WERI-Rb-1 (cell line): ENCODE measurements around the gene SYNJ1.
A peak's percentile ranks its signal among the peaks of the same experiment; 100 is the strongest.
"Not testable (repeated sequence)": the region's sequence is repeated elsewhere in the genome, so short reads cannot be mapped to it uniquely, and the experiment has no call there.

Experiments
- DNase-seq: peaks from one replicate; pipeline ENCODE4 v3.0.0-alpha.2; 2020
- H3K27ac ChIP-seq: fragments of 250-450 bp; sonication (Bioruptor Pico); 2 replicates; pipeline ENCODE4 v1.5.1; 2020; ENCODE audit warnings: mild to moderate bottlenecking, moderate library complexity
- H3K27me3 ChIP-seq: fragments of 250-450 bp; sonication (Bioruptor Pico); 2 replicates; pipeline ENCODE4 v1.5.1; 2021; ENCODE audit warnings: mild to moderate bottlenecking, low read depth, moderate library complexity; ENCODE audit not compliant: insufficient read depth, severe bottlenecking
- H3K36me3 ChIP-seq: fragments of 250-450 bp; sonication (Bioruptor Pico); 2 replicates; pipeline ENCODE4 v1.5.1; 2020; ENCODE audit warnings: mild to moderate bottlenecking, moderate library complexity
- H3K4me3 ChIP-seq: 2 replicates; pipeline ENCODE4 v1.5.1; 2011; ENCODE audit warnings: low read depth, mild to moderate bottlenecking, control low read depth, low read length
- H3K9me3 ChIP-seq: fragments of 250-450 bp; sonication (Bioruptor Pico); 2 replicates; pipeline ENCODE4 v1.5.1; 2021; ENCODE audit warnings: mild to moderate bottlenecking, moderate library complexity; ENCODE audit not compliant: severe bottlenecking
- TF ChIP-seq, protein P1 (sequence below): IDR thresholded peaks from 2 replicates; pipeline ENCODE4 v1.5.1; 2011; ENCODE audit warnings: low read depth, mild to moderate bottlenecking, control low read depth, inconsistent platforms, low read length

Gene SYNJ1

DNA sequence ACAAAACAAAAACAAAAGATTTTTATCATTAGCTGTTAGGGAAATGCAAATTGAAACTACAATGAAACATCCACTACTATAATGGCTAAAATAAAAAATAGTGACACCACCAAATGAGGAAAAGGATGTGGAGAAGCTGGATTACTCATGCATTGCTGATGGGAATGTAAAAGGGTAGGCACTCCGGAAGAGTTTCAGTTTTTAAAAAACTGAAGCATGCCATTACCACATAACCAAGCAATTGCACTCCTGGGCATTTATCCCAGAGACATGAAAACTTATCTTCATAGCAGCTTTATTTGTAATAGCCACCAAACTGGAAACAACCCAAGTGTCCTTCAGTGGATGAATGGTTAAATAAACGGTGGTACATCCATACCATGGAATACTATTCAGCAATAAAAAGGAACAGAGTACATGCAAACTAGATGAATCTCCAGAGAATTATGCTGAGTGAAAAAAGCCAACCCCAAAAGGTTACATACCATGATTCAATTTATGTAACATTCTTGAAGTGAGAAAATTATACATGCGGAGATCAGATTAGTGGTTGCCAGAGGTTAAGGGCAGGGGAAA, 101.1 kb downstream of the SYNJ1 start:
- Histone ChIP-seq H3K27me3 (no peaks in the 10 kb centered on the region), H3K36me3 (peaks cover 25% of the 10 kb centered on the region), H3K4me3 (no peak overlapping the region)

DNA sequence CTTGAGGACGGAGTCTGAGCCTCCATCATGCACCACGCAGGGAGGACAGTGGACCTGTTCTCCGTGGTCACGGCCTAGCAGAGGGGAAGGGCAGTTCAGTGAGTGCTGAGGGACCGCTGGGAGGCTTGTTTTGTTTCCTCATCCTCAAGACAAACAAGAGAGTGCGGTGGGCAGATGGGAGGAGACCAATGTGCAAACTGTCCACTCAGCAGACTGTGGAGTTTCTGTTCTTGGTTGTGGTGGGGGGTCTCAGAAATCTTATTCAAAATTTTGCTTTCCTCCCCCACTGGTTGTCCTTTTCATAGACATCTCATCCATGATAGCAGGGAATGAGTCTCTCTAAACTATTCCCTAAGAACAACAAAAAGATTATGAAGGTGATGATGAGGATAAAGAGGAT, 109.6 kb downstream of the SYNJ1 start:
- not testable (repeated sequence) for H3K4me3 ChIP-seq, H3K27ac ChIP-seq, DNase-seq, H3K9me3 ChIP-seq, H3K36me3 ChIP-seq, H3K27me3 ChIP-seq

More for the DNA sequence above, 101.1 kb downstream of the SYNJ1 start:
- no peak for DNase-seq
- H3K27ac ChIP-seq, result no peak overlapping the region
- TF ChIP-seq, protein P1, sequence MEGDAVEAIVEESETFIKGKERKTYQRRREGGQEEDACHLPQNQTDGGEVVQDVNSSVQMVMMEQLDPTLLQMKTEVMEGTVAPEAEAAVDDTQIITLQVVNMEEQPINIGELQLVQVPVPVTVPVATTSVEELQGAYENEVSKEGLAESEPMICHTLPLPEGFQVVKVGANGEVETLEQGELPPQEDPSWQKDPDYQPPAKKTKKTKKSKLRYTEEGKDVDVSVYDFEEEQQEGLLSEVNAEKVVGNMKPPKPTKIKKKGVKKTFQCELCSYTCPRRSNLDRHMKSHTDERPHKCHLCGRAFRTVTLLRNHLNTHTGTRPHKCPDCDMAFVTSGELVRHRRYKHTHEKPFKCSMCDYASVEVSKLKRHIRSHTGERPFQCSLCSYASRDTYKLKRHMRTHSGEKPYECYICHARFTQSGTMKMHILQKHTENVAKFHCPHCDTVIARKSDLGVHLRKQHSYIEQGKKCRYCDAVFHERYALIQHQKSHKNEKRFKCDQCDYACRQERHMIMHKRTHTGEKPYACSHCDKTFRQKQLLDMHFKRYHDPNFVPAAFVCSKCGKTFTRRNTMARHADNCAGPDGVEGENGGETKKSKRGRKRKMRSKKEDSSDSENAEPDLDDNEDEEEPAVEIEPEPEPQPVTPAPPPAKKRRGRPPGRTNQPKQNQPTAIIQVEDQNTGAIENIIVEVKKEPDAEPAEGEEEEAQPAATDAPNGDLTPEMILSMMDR, result no peak
- no peaks in the 10 kb centered on the region for H3K9me3 ChIP-seq

DNA sequence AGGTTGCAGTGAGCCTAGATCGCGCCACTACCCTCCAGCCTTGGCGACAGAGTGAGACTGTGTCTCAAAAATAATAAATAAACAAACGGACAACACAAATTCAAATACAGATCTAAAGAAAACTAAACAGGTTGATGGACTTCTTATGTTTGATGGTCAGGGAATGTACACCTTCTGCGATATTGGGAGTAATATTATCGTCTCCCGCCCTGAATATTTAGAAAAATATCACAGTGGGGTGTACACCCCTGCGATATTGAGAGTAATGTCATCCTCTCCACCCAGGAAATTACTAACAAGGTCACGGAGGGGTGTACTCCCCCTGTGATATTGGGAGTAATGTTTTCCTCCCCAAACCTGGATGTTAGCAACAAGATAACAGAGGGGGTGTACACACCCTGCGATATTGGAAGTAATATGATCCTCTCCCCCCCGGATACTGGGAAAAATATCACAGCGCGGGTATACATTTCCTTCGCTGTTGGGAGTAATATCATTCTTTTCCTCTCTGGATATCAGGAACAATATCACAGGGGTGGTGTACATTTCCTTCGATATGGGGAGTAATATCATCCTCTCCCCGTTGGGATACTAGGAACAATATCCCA, 114.3 kb downstream of the SYNJ1 start:
- Histone ChIP-seq H3K36me3 (peaks cover 16% of the 10 kb centered on the region), H3K27ac (peak overlapping the region; percentile 75), H3K4me3 (peak overlapping the region; percentile 72), H3K9me3 (no peaks in the 10 kb centered on the region), H3K27me3 (no peaks in the 10 kb centered on the region)
- TF ChIP-seq, protein P1, result no peak
- DNase-seq, result no peak

DNA sequence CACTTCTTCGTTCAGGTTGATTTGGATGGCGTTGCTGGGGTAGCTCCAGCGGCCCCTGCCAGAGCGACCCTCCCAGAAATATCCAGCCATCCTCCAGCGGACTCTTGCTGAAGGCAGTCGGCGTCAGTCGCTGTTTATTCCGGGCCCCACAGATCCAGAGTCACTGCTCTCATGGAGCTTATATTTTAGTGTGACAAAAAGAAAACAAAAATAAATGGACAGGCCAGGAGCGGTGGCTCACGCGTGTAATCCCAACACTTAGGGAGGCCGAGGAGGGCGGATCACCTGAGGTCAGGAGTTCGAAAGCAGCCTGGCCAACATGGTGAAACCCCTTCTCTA, 114.8 kb downstream of the SYNJ1 start:
- no peaks in the 10 kb centered on the region for H3K9me3 ChIP-seq
- H3K36me3 ChIP-seq, result peaks cover 19% of the 10 kb centered on the region
- TF ChIP-seq, protein P1, result no peak
- no peaks in the 10 kb centered on the region for H3K27me3 ChIP-seq
- H3K27ac ChIP-seq, result peak overlapping the region; percentile 75
- no peak for DNase-seq
- peak overlapping the region; percentile 72 for H3K4me3 ChIP-seq

DNA sequence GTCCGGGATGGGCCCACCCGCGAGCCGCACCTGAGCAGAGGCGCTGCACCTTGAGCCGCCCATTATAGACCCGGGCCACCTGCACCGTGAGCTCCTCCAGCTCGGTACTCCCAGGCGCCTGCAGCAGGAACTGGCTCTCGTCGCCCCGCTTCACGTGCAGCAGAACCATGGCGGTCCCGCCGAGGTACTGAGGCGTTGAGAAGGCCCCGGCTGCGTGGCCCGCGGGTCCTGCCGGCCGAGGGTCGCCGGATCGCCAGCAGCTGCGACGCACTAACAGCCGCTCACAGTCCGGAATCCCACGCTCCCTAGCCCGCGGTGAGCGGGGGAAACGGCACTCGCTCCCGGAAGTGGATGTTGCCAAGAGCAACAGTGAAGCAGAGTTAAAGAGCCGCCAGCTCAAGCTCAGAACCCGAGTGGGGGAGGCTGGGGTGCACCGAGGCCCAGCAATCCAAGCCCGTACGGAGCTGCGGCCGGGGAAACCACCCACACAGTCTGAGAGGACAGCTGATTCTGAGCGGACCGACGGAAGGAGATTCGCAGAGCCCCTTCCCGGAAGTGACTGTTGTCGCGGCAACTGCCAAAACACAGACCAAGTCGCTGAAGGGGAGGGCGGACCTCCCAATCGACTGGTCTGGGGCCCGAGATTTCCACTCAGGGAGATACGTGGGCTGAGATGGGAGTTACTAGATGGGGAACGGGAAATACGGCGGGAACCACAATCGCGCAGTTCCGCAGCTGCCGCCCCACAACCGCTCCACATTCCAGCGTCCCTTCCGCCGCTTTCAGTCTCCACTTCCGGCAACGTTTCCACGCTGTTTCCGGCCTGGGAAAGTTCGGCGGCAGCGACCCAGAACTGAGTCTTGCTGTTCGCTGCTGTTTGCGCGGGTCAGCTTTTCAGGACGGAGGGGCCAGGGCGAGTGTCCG, 115.5 kb downstream of the SYNJ1 start, which contains the start of gene CFAP298:
CFAP298 (minus strand) TSS at position 303 of the 924 bp plus-strand sequence; CDS start at position 169, 134 bp downstream.
- peak within 1 kb of the TSS; percentile 75 for H3K27ac ChIP-seq
- peak; percentile 96 for DNase-seq
- H3K27me3 ChIP-seq, result no peaks in the 10 kb centered on the region
- peaks cover 24% of the 10 kb centered on the region for H3K36me3 ChIP-seq
- H3K4me3 ChIP-seq, result peak within 1 kb of the TSS; percentile 72
- no peaks in the 10 kb centered on the region for H3K9me3 ChIP-seq
- TF ChIP-seq, protein P1, result no peak

DNA sequence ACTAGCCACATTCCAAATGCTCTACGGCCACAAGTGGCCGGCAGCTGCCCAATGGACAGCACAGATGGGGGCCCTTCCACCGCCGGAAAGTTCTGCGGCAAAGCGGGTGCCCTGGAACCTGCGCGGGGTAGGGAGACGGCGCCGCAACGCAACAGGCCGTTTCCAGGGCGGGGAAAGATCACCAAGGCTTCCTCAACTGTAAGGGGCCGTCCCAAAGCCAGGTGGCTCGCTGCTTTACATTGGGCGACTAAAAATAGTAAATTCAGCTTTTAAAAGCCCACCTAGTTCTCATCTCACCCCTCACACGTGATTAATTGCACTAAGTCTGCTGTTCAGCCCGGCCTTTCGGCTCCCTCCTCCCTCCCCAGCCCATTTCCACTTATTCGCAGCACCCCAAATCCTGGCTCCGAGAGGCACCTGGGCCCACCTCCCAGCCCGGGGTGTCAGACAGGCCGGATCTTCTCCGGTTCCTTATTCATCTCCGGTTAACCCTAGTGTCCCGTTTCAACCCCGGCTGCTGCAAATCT, 116.3 kb downstream of the SYNJ1 start:
- DNase-seq, result peak; percentile 41
- peak overlapping the region; percentile 72 for H3K4me3 ChIP-seq
- H3K36me3 ChIP-seq, result peaks cover 31% of the 10 kb centered on the region
- TF ChIP-seq, protein P1, result no peak
- peak overlapping the region; percentile 75 for H3K27ac ChIP-seq
- H3K9me3 ChIP-seq, result no peaks in the 10 kb centered on the region
- no peaks in the 10 kb centered on the region for H3K27me3 ChIP-seq

DNA sequence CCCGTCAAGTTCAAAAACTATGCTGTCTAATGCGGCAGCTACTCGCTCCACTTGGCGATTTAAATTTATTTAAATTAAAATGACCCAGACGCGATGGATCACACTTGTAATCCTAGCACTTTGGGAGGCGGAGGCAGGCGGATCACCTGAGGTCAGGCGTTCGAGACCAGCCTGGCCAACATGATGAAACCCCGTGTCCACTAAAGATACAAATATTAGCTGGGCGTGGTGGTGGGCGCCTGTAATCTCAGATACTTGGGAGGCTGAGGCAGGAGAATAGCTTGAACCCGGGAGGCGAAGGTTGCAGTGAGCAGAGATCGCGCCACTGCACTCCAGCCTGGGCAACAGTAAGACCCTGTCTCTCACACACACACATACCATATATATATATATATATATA, 116.9 kb downstream of the SYNJ1 start:
- H3K9me3 ChIP-seq, H3K27me3 ChIP-seq, DNase-seq, H3K27ac ChIP-seq: not testable (repeated sequence)
- Histone ChIP-seq H3K36me3 (peaks cover 37% of the 10 kb centered on the region), H3K4me3 (peak overlapping the region; percentile 72)
